ENCODE data around the gene PLPPR2. TPM values are rescaled to one million over a fixed set of nuclear protein-coding genes. Genes with fewer than 3 reads are reported as not detected.
"Not testable (repeated sequence)": the region's sequence is repeated elsewhere in the genome, so short reads cannot be mapped to it uniquely, and the experiment has no call there.

Gene PLPPR2
- total RNA-seq, 1 donor, result 8.1 TPM

DNA sequence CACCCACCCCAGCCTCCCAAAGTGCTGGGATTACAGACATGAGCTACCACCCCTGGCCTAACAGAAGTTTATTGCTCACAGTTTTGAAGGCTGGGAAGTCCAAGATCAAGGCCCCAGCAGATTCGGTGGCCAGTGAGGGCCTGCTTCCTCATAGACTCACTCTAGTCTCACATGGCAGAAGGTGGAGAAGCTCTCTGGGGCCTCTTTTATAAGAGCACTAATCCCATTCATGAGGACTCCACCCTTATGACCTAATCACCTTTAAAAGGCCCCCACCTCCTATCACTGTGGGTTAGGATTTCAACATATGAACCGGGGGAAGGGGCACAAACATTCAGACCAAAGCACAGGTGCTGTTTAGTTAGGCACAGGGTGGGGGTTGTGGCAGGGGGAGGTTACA, 12.3 kb downstream of the PLPPR2 start:
- DNase-seq (ENCODE audit: low read depth in 2 of 3, low spot score in 2 of 3), result no peak

DNA sequence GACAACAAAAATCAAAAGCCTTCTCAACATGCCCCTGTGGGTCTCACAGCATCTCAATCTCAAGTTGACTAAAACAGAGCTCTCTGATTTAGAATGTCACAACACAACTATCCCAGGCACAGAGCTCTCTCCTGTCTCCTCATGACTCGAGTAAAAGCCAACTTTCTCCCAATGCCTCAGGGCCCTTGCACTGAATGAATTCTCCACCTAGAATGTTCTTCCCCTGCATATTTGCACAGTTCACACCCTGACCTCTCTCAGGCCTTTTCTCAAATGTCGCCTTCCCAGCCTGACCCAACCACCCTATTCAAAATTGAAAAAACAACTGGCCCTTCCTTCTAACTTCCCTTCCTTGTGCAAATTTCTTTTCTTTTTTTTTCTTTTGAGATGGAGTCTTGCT, 15.5 kb downstream of the PLPPR2 start:
- DNase-seq (ENCODE audit: low read depth in 2 of 3, low spot score in 2 of 3), result no peak

DNA sequence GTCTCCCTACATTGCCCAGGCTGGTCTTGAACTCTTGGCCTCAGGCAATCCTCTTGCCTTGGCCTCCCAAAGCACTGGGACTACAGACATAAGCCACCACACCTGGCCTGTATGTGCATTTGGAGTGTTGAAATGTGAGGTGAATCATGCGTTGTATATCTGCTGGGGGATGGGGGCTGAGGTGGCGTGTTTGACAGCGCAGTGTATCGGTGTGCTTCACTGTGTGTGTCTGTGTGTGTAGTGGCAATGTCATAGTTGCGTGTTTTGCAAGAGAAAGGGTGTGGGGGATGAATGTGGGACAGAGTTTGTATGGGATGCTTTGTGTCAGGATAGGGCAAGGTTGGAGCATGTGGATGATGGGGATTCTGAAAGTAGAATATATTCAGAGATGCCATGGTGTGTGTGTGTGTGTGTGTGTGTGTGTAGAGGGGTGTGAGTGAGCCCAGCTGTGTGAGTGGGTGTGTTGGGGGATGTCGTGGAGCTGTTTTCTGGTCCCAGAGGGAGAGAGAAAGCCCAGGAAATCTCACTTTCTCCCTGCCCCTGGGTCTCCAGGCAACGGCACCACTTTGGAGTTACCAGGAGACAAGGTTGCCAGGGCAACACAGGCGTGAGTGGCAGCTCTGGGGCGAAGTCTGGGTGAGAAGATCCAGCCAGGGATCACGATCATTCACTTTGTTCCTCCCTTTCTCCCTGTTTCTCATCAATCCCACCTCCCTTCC, 18.1 kb downstream of the PLPPR2 start:
- peak in 1 of 3 donors; percentile 53 for DNase-seq (ENCODE audit: low read depth in 2 of 3, low spot score in 2 of 3)

GRCh38 chr19:11373885-11374432, 18.7 kb downstream of the PLPPR2 start:
- peak in 1 of 3 donors; percentile 48 for DNase-seq (ENCODE audit: low read depth in 2 of 3, low spot score in 2 of 3)

DNA sequence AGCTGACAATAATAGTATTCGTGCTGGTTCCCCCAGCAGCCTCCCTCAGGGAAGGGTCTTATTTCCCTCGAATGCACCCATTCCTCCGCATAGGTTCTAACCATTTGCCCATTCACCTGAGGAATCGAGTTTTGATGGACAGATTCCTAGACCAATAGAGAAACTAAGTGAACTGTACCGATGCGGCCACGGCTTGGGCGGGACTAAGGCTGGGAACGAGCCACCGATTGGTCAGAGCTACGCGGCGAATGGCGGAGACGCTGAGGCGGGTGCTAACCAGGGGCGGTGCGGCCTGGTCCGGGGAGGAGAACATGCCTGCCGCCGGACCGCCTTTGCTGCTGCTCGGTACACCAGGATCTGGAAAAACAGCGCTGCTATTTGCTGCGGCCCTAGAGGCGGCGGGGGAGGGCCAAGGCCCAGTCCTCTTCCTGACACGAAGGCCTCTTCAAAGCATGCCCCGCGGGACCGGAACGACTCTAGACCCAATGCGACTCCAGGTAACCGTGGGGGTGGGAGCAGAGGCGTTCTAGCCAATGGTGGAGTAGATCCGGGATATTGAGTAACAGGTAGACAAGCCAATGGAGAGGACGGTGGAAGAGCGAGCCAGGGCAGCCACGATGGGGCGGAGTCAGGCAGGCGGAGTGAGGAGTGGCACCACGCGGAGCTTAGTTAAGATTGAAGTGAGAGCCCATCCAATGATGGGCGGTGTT, 19.4 kb downstream of the PLPPR2 start, which contains the start of gene SWSAP1:
TSS of gene SWSAP1 (plus strand) at position 234 of the 710 bp plus-strand sequence. CDS start at position 249, 15 bp downstream.
- DNase-seq (ENCODE audit: low read depth in 2 of 3, low spot score in 2 of 3), result peak; percentile 91 to 100 (median 99)

GRCh38 chr19:11375143-11375948, 20.1 kb downstream of the PLPPR2 start:
- DNase-seq (ENCODE audit: low read depth in 2 of 3, low spot score in 2 of 3), result peak; percentile 47 to 79 (median 70)

- no peak for DNase-seq (ENCODE audit: low read depth in 2 of 3, low spot score in 2 of 3)
These were observed 22.0 kb downstream of the PLPPR2 start for GRCh38 chr19:11377237-11377636.

DNA sequence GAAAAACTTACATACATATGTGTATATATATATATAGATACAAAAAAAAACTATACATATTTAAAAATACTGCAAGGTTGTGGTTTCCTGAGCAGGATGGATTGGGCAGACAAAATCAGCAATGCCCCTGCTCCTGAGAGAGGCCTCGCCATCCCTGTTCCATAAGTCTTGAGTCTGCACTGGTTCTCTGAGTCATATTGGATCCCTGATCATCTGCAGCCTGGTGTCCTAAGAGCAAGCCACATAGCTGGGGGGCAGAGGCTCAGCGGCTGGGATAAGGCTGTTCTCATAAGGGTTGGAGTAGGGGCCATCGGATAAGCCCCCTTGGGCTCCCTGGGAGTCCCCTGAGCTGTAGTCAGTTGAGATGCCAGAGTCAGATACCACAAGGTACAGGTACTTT, 22.5 kb downstream of the PLPPR2 start:
- DNase-seq (ENCODE audit: low read depth in 2 of 3, low spot score in 2 of 3), result no peak

GRCh38 chr19:11378319-11379189, 23.3 kb downstream of the PLPPR2 start:
- peak in 2 of 3 donors; percentile 52 to 64 for DNase-seq (ENCODE audit: low read depth in 2 of 3, low spot score in 2 of 3)

GRCh38 chr19:11379269-11379845, 24.1 kb downstream of the PLPPR2 start:
- not testable (repeated sequence) for DNase-seq (ENCODE audit: low read depth in 2 of 3, low spot score in 2 of 3)

GRCh38 chr19:11379857-11380350, 24.7 kb downstream of the PLPPR2 start:
- no peak for DNase-seq (ENCODE audit: low read depth in 2 of 3, low spot score in 2 of 3)

DNA sequence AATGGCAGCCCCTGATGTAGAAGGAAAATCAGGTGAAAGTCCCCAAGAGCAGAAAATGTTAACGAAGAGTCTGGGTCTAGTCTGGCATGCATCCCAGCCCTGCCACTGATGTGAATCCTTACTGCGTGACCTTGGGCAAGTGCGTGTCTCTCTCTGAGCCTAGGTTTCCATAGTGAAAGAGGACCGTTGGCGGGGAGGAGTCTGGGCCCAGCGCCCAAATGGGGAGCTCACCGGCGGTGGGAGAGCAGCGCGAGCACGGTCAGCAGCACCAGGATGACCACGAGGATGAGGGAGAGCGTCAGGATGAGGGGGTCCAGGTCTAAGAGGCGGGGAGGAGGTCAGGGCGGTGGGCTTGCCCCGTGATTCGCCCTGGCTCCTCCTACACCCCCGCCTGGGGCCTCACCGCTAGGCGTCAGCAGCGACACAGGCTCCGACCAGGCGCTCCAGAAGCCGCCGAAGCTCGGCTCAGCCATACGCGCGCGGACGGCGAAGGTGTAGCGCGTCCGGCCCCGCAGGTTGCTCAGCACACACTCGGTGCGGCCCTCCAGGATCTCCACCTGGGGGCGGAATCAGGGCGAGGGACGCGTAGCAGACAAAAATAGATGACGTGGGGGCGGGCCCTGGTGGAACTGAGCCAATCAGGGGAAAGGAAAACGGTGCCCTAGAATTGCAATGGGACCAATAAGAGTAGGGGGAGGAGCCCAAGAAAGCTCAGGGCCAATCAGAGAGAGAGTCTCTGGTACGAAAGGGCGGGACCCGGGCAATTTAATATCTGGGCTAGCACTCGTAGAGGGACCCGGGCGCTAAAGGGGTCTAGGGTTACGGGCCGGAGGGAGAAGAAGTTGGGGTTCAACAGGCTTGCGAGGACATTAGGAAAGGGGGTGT, 25.7 kb downstream of the PLPPR2 start:
- peak; percentile 90 to 98 (median 97) for DNase-seq (ENCODE audit: low read depth in 2 of 3, low spot score in 2 of 3)

GRCh38 chr19:11382898-11383705, 27.9 kb downstream of the PLPPR2 start:
- peak in 2 of 3 donors; percentile 72 to 81 for DNase-seq (ENCODE audit: low read depth in 2 of 3, low spot score in 2 of 3)

DNA sequence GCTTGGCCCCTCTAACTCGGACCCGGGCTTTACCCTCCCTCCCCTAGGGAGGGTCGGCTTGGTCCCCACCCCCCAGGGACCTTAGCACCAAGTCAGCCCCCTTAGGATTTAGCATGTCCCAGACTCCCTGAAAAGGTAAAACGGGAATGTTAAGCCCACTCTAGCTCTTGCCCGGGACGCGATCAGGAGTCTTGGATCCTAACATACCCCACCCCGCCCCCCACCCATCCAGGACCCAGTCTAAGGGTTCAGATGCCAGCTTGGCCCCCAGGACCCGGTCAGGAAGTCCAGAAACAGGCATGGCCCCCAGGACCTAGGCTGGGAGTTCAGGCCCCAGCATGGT, 28.4 kb downstream of the PLPPR2 start:
- no peak for DNase-seq (ENCODE audit: low read depth in 2 of 3, low spot score in 2 of 3)

DNA sequence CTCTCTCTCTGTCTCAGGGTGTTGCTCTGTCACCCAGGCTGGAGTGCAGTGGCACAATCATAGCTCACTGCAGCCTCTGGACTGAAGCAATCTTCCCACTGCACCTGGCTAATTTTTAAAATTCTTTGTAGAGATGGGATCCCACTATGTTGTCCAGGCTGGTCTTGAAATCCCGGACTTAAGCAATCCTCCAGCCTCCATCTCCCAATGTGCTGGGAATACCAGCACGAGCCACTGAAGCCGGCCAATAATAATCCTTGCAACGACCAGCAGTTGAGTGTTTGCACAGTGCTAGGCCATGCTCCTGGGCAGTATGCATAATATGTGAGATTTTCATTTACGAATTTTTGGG, 29.5 kb downstream of the PLPPR2 start:
- no peak for DNase-seq (ENCODE audit: low read depth in 2 of 3, low spot score in 2 of 3)

DNA sequence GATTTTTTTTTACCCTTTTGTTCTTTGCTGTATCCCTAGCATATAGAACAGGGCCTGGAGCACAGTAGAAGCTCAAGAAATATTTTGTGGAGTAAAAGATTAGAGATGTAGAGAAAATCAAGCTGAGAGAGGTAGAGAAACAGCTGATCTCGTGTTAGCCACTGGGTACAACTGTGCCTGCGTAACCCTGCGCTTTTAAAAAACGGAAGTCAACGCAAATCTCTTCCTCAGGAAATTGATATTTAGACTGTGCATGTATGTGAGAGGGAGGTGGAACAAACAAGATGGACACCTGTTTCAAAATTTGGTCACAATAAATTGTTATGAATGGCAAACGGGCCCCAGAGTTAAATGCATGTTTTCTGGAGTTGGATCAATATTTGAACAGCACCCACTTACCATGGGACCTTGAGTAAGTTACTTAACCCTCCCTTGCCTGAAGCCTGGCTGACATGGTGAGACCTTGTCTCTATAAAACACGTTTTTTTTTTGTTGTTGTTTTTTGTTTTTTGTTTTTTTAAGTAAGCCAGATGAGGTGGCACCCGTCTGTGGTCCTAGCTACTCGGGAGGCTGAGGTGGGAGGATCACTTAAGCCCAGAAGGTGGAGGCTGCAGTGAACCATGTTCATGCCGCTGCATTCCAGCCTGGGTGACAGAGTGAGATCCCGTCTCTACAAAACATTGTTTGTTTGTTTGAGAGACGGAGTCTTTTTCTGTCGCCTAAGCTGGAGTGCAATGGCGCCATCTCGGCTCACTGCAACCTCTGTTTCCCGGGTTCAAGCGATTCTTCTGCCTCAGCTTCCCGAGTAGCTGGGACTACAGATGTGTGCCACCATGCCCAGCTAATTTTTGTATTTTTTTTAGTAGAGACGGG, 32.2 kb downstream of the PLPPR2 start:
- DNase-seq (ENCODE audit: low read depth in 2 of 3, low spot score in 2 of 3), result peak in 2 of 3 donors; percentile 46 to 72

- DNase-seq (ENCODE audit: low read depth in 2 of 3, low spot score in 2 of 3), result no peak
These were observed 35.1 kb downstream of the PLPPR2 start for GRCh38 chr19:11390359-11390758.
